CD4-positive, alpha-beta T cell (primary cell): ENCODE results near the gene TAL2. TPM values are rescaled to one million over a fixed set of nuclear protein-coding genes. Genes with fewer than 3 reads are reported as not detected.

Source experiments
- ATAC-seq: fragments of 200-7000 bp; cut with Tn5 transposase; one replicate; pipeline ENCODE4 v1.10.0; 2022; ENCODE audit warnings: mild to moderate bottlenecking; ENCODE audit not compliant: poor library complexity
- CTCF ChIA-PET: fragments of 350-600 bp; sonication (Branson Sonifier 250); formaldehyde crosslinking; loops from one replicate; lab custom pipeline; 2021; ENCODE audit warnings: antibody characterized with exemption, inconsistent platforms; lab: Charles Lee
- POLR2A ChIA-PET: fragments of 350-600 bp; sonication (Branson Sonifier 250); formaldehyde crosslinking; loops from one replicate; lab custom pipeline; 2021; ENCODE audit warnings: antibody characterized with exemption, inconsistent platforms; lab: Charles Lee
- DNase-seq, 14 experiments: peaks; one replicate each; pipeline ENCODE4 v3.0.0-alpha.2; 2013 to 2020; ENCODE audit warnings: mixed read lengths in 2 of 14
- H3K27ac ChIP-seq, 2 donors: one replicate each; pipeline versions ENCODE4 v1.5.1 to v1.7.0; 2013; ENCODE audit warnings: low read length in 2 of 2, low read depth in 1 of 2, mild to moderate bottlenecking in 1 of 2
- H3K27me3 ChIP-seq, 2 experiments: 1 replicate in 1 of 2; 2 replicates in 1 of 2; pipeline versions ENCODE4 v1.6.1 to v1.7.0; 2013; ENCODE audit warnings: low read length in 2 of 2, control low read depth in 1 of 2, mild to moderate bottlenecking in 1 of 2, moderate library complexity in 1 of 2; ENCODE audit not compliant: insufficient read depth in 2 of 2, control insufficient read depth in 1 of 2
- H3K36me3 ChIP-seq: one replicate; pipeline ENCODE4 v1.6.1; 2013; ENCODE audit warnings: low read length, control low read depth; ENCODE audit not compliant: insufficient read depth
- H3K4me1 ChIP-seq: one replicate; pipeline ENCODE4 v1.6.1; 2013; ENCODE audit warnings: low read length, control low read depth; ENCODE audit not compliant: insufficient read depth
- H3K4me3 ChIP-seq: one replicate; pipeline ENCODE4 v1.5.1; 2013; ENCODE audit warnings: mild to moderate bottlenecking, low read length, moderate library complexity
- H3K9me3 ChIP-seq, 2 experiments: 1 replicate in 1 of 2; 2 replicates in 1 of 2; pipeline versions ENCODE4 v1.6.1 to v1.7.0; 2013; ENCODE audit warnings: low read length in 2 of 2, mild to moderate bottlenecking in 2 of 2, control low read depth in 1 of 2, moderate library complexity in 1 of 2; ENCODE audit not compliant: control insufficient read depth in 1 of 2, insufficient read depth in 1 of 2
- H3K27ac Mint-ChIP-seq: one replicate; pipeline ENCODE4 v1.8.0; 2020; ENCODE audit warnings: mixed read lengths
- H3K27me3 Mint-ChIP-seq: one replicate; pipeline ENCODE4 v1.8.0; 2021; ENCODE audit warnings: mixed read lengths
- H3K36me3 Mint-ChIP-seq: one replicate; pipeline ENCODE4 v1.8.0; 2021; ENCODE audit warnings: low read depth, mixed read lengths
- H3K4me1 Mint-ChIP-seq: one replicate; pipeline ENCODE4 v1.8.0; 2021; ENCODE audit warnings: low read depth, mixed read lengths
- H3K4me3 Mint-ChIP-seq: one replicate; pipeline ENCODE4 v1.8.0; 2020; ENCODE audit warnings: mild to moderate bottlenecking, mixed read lengths
- H3K9me3 Mint-ChIP-seq: one replicate; pipeline ENCODE4 v1.8.0; 2020; ENCODE audit warnings: mixed read lengths
- CTCF ChIP-seq: fragments of 200-600 bp; IDR thresholded peaks from one replicate; pipeline ENCODE4 v1.8.0; 2022; ENCODE audit warnings: antibody characterized with exemption, mild to moderate bottlenecking
- intact Hi-C, 2 experiments: fragments of 100-400 bp; cut with DNase I in 1 of 2; cut with micrococcal nuclease in 1 of 2; formaldehyde crosslinking; loops; one replicate each; pipeline versions ENCODE4 v1.15.1 to v1.9.0; 2023 to 2025; cut with DNase I, micrococcal nuclease
- total RNA-seq, 174 experiments: library from RNA in 2 of 174; stranded (reverse) in 2 of 174; gene quantifications; one replicate each; pipeline ENCODE4 v1.2.3 and lab custom pipeline; 2021 to 2026

Gene TAL2
- total RNA-seq, 2 experiments from 2014 or later: not detected

GRCh38 chr9:105632807-105633206, 29.4 kb upstream of the TAL2 start:
- CTCF ChIA-PET: no interaction called here
- no peaks in the 10 kb centered on the region for H3K36me3 ChIP-seq
- Mint-ChIP-seq H3K27me3 (no peaks in the 10 kb centered on the region), H3K36me3 (peaks cover 64% of the 10 kb centered on the region), H3K9me3 (peaks cover 2% of the 10 kb centered on the region), H3K4me3 (no peak overlapping the region), H3K4me1 (no peaks in the 10 kb centered on the region), H3K27ac (no peak overlapping the region)
- no peak overlapping the region for H3K4me3 ChIP-seq
- DNase-seq (no peak), ATAC-seq (no peak)
- H3K9me3 ChIP-seq: no peaks in the 10 kb centered on the region
- no peaks in the 10 kb centered on the region for H3K27me3 ChIP-seq
- H3K27ac ChIP-seq: no peak overlapping the region
- TF ChIP-seq CTCF: no peak
- no peaks in the 10 kb centered on the region for H3K4me1 ChIP-seq
- intact Hi-C loops: no loop called here
- POLR2A ChIA-PET: no interaction called here

- Mint-ChIP-seq H3K27ac (no peak overlapping the region), H3K36me3 (peaks cover 58% of the 10 kb centered on the region), H3K4me3 (no peak overlapping the region), H3K4me1 (no peaks in the 10 kb centered on the region), H3K27me3 (no peaks in the 10 kb centered on the region), H3K9me3 (peaks cover 2% of the 10 kb centered on the region)
- H3K4me3 ChIP-seq: no peak overlapping the region
- POLR2A ChIA-PET: no interaction called here
- TF ChIP-seq CTCF: no peak
- H3K36me3 ChIP-seq: no peaks in the 10 kb centered on the region
- intact Hi-C loops: no loop called here
- H3K27ac ChIP-seq: no peak overlapping the region
- H3K9me3 ChIP-seq: no peaks in the 10 kb centered on the region
- CTCF ChIA-PET: no interaction called here
- no peaks in the 10 kb centered on the region for H3K27me3 ChIP-seq
- H3K4me1 ChIP-seq: no peaks in the 10 kb centered on the region
- ATAC-seq (no peak), DNase-seq (no peak)
Observed at GRCh38 chr9:105633411-105633810, 28.8 kb upstream of the TAL2 start.

GRCh38 chr9:105636331-105636730, 25.9 kb upstream of the TAL2 start:
- no peaks in the 10 kb centered on the region for H3K36me3 ChIP-seq
- H3K27ac ChIP-seq: no peak overlapping the region
- intact Hi-C loops: no loop called here
- Mint-ChIP-seq H3K4me1 (no peaks in the 10 kb centered on the region), H3K4me3 (no peak overlapping the region), H3K36me3 (peaks cover 59% of the 10 kb centered on the region), H3K27ac (no peak overlapping the region), H3K9me3 (no peaks in the 10 kb centered on the region), H3K27me3 (no peaks in the 10 kb centered on the region)
- no peak overlapping the region for H3K4me3 ChIP-seq
- ATAC-seq (no peak), DNase-seq (no peak)
- H3K4me1 ChIP-seq: no peaks in the 10 kb centered on the region
- H3K27me3 ChIP-seq: no peaks in the 10 kb centered on the region
- CTCF ChIA-PET: interaction anchor here (1.4 kb wide), 1 partner anchor 15 kb away, joined by 3 read pairs; no protein-coding TSS in a partner anchor
- no peak for TF ChIP-seq CTCF
- H3K9me3 ChIP-seq: no peaks in the 10 kb centered on the region
- POLR2A ChIA-PET: no interaction called here
